ENCODE measurements around the gene AGAP1. TPM values are rescaled to one million over a fixed set of nuclear protein-coding genes. Genes with fewer than 3 reads are reported as not detected.

Gene AGAP1
- polyA plus RNA-seq, 3 donors from 2014 or later = 0.18 to 2.3 (median 0.21) TPM

GRCh38 chr2:235659767-235660322, 166.0 kb downstream of the AGAP1 start:
- peaks cover 0 to 4% of the 10 kb centered on the region in 2 donors for H3K4me1 Mint-ChIP-seq
- H3K9me3 Mint-ChIP-seq = no peaks in the 10 kb centered on the region
- DNase-seq = no peak
- peaks cover 0 to 3% (median 0%) of the 10 kb centered on the region in 3 donors for H3K36me3 Mint-ChIP-seq
- peak overlapping the region in 1 of 6 donors; percentile 31 for H3K27ac Mint-ChIP-seq
- no peak overlapping the region for H3K4me3 Mint-ChIP-seq
- H3K27me3 Mint-ChIP-seq (ENCODE audit: low read depth in 3 of 3) = peaks cover 18 to 39% (median 30%) of the 10 kb centered on the region in 3 donors

- no peak for DNase-seq
- Mint-ChIP-seq H3K4me1 (peaks cover 1 to 5% of the 10 kb centered on the region in 2 donors), H3K27ac (peak overlapping the region in 1 of 6 donors; percentile 31), H3K36me3 (peaks cover 0 to 3% (median 0%) of the 10 kb centered on the region in 3 donors), H3K9me3 (no peaks in the 10 kb centered on the region), H3K27me3 (ENCODE audit: low read depth in 3 of 3) (peaks cover 19 to 32% (median 30%) of the 10 kb centered on the region in 3 donors), H3K4me3 (no peak overlapping the region)
Measured at GRCh38 chr2:235660484-235661082, 166.7 kb downstream of the AGAP1 start.

DNA sequence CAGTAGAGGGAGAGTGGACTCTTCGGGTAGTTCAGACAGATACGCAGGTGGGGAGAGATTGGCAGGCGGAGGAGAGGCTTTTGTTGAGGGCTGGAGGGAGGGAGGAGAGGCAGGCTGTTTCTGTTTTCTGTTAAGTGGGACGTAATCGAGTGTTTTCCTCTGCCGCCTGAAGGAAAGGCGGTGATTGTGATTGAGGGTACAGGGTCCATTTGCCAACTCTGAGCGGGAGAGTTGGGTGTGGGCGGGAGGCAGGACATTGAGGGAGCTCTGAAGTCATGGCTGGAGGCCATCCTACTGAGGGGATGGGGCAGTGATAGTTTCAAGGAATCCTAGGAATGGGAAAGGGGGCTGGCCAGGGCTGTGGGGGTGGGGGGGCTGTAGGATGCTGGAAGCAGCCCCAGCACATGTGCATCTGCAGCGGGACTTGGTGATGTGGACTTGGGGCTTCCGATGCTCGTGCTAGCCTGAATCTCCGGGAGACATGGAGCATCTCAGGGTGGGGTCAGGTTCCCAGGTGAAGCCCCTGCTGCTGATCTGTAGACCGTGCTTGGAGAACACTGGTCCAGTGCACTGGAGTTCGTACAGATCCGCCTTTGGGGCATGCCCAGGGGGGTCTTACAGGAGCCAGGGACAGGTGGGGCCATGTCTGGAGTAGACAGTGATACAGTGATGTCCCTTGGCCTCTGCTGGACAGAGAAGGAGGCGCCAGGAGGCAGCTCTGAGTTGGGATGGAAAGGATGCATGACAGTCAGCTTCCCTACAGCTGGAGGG, 167.5 kb downstream of the AGAP1 start:
- Mint-ChIP-seq H3K9me3 (no peaks in the 10 kb centered on the region), H3K27me3 (ENCODE audit: low read depth in 3 of 3) (peaks cover 19 to 35% (median 32%) of the 10 kb centered on the region in 3 donors), H3K4me3 (no peak overlapping the region), H3K27ac (no peak overlapping the region), H3K4me1 (peaks cover 9 to 13% of the 10 kb centered on the region in 2 donors), H3K36me3 (peaks cover 0 to 3% (median 0%) of the 10 kb centered on the region in 3 donors)
- DNase-seq = no peak

DNA sequence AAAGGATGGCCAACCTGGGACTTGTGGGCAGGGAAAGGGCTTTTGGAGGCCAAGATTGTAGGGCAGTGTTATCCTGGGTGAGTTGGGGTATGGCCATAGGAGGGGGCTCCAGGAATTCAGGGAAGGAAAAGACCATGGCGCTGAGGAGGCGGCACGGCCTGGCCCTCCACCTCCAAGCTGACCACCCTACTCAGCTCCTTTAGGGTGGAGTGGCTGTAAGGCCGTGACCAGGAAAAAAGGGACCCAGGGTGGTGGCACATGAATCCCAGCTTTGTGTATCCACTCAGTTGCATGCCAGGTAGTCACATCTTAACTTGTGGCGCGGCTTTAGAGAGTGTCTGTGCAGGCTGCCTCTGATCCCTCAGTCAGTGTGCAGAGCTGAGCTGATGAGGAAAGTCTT, 168.1 kb downstream of the AGAP1 start:
- Mint-ChIP-seq H3K9me3 (no peaks in the 10 kb centered on the region), H3K4me1 (peaks cover 15 to 17% of the 10 kb centered on the region in 2 donors), H3K27ac (no peak overlapping the region), H3K4me3 (no peak overlapping the region), H3K27me3 (ENCODE audit: low read depth in 3 of 3) (peaks cover 18 to 37% (median 32%) of the 10 kb centered on the region in 3 donors), H3K36me3 (peaks cover 0 to 3% (median 0%) of the 10 kb centered on the region in 3 donors)
- no peak for DNase-seq

GRCh38 chr2:235663875-235664274, 170.0 kb downstream of the AGAP1 start:
- peaks cover 17 to 36% (median 35%) of the 10 kb centered on the region in 3 donors for H3K27me3 Mint-ChIP-seq (ENCODE audit: low read depth in 3 of 3)
- no peaks in the 10 kb centered on the region for H3K9me3 Mint-ChIP-seq
- H3K36me3 Mint-ChIP-seq = peaks cover 0 to 3% (median 0%) of the 10 kb centered on the region in 3 donors
- no peak overlapping the region for H3K4me3 Mint-ChIP-seq
- DNase-seq = no peak
- no peak overlapping the region for H3K27ac Mint-ChIP-seq
- H3K4me1 Mint-ChIP-seq = peaks cover 18 to 25% of the 10 kb centered on the region in 2 donors

GRCh38 chr2:235665661-235666212, 171.9 kb downstream of the AGAP1 start:
- Mint-ChIP-seq H3K4me1 (peaks cover 19 to 28% of the 10 kb centered on the region in 2 donors), H3K9me3 (no peaks in the 10 kb centered on the region), H3K4me3 (peak overlapping the region; percentile 73 to 85 (median 77)), H3K27ac (peak overlapping the region in 4 of 6 donors; percentile 45 to 88 (median 86)), H3K36me3 (peaks cover 0 to 3% (median 0%) of the 10 kb centered on the region in 3 donors), H3K27me3 (ENCODE audit: low read depth in 3 of 3) (peaks cover 14 to 29% (median 29%) of the 10 kb centered on the region in 3 donors)
- no peak for DNase-seq

DNA sequence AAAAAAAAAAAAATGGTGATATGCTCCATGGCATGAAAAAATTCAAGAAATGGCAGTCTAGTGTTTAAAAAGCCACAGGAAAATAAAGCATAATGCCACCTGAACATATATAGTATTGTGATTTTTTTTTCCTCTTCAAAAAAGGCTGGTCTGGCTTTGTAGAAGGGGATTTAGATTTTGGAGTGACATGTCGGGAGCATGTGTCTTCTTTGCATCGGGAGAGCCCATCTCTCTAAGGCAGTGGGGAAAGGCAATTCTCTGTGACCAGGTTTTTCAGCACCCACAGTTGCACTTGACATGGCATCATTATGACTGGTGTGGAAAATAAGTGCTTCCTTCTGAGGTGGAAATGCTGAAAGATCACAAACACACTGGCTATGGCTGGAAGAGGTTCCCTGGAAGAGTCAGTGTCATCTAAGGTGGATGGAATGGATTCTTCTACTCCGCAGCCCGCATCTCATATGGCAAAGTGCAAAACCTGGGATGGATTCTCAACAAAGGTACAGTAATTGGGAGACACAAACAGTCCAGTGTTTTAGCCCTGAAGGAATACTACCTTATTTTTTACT, 172.5 kb downstream of the AGAP1 start:
- H3K4me3 Mint-ChIP-seq = peak overlapping the region; percentile 73 to 85 (median 77)
- H3K9me3 Mint-ChIP-seq = no peaks in the 10 kb centered on the region
- DNase-seq = peak; percentile 68 to 80 (median 75)
- peaks cover 0 to 3% (median 0%) of the 10 kb centered on the region in 3 donors for H3K36me3 Mint-ChIP-seq
- peaks cover 19 to 29% of the 10 kb centered on the region in 2 donors for H3K4me1 Mint-ChIP-seq
- H3K27ac Mint-ChIP-seq = peak overlapping the region; percentile 45 to 88 (median 84)
- peaks cover 14 to 24% (median 24%) of the 10 kb centered on the region in 3 donors for H3K27me3 Mint-ChIP-seq (ENCODE audit: low read depth in 3 of 3)

- Mint-ChIP-seq H3K4me3 (peak overlapping the region; percentile 72 to 81 (median 77)), H3K27ac (peak overlapping the region in 4 of 6 donors; percentile 40 to 72 (median 65)), H3K9me3 (no peaks in the 10 kb centered on the region), H3K27me3 (ENCODE audit: low read depth in 3 of 3) (peaks cover 15 to 20% (median 16%) of the 10 kb centered on the region in 3 donors), H3K4me1 (peaks cover 41 to 54% of the 10 kb centered on the region in 2 donors), H3K36me3 (peaks cover 0 to 3% (median 0%) of the 10 kb centered on the region in 3 donors)
- no peak for DNase-seq
Measured at GRCh38 chr2:235668782-235669181, 174.9 kb downstream of the AGAP1 start.

- Mint-ChIP-seq H3K36me3 (peaks cover 0 to 3% (median 0%) of the 10 kb centered on the region in 3 donors), H3K27ac (peak overlapping the region in 4 of 6 donors; percentile 40 to 72 (median 65)), H3K4me1 (peaks cover 43 to 59% of the 10 kb centered on the region in 2 donors), H3K4me3 (peak overlapping the region; percentile 72 to 81 (median 77)), H3K27me3 (ENCODE audit: low read depth in 3 of 3) (peaks cover 13 to 20% (median 15%) of the 10 kb centered on the region in 3 donors), H3K9me3 (no peaks in the 10 kb centered on the region)
- peak; percentile 73 to 80 (median 77) for DNase-seq
Measured at GRCh38 chr2:235669269-235669831, 175.5 kb downstream of the AGAP1 start.

DNA sequence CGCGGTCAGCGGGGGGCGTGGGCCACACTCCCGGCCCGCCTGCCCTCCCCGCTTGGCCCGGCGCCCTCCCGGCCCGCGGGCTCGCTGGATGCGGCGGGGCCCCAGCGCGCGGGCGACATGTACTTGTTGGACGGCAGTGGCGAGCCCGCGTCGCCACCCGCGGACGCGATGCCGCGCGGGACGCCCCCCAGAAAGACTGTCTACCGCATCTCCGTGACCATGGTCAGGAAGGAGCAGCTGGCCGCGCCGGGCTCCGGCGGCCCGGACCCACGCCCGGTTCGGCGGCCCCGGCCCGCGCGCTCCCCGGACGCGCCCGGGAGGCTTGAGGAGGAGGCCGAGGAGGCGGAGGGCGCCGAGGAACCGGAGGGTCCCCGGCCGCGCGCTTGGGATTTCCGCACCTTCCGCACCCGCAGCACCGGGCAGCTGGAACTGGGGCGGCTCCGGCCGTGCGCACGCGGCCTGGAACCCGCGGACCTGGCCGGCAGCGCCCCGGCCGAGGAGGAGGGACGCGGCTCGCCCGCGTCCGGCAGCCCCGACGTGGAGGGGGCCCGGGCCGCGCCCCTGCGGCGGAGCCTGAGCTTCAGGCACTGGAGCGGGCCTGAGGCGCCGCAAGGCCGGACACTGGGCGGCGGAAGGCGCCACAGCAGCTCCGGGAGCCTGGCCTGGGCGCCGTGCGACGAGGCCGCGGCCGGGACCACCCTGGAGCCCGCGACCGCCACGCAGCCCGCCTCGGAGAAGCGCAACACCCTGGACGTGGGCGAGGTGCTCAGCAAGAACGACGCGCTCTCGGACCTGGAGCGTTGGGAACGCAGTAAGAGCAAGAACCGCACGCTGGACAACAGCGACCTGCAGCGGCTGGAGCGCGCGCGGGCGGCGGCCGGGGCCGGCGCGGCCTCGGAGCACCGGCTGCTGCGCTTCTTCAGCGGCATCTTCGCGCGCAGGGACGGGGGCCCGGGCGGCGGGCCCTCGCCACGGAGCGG, 176.4 kb downstream of the AGAP1 start:
- Mint-ChIP-seq H3K9me3 (no peaks in the 10 kb centered on the region), H3K4me3 (peak overlapping the region in 1 of 5 donors; percentile 23), H3K4me1 (peaks cover 44 to 60% of the 10 kb centered on the region in 2 donors), H3K27ac (no peak overlapping the region), H3K27me3 (ENCODE audit: low read depth in 3 of 3) (peaks cover 8 to 20% (median 15%) of the 10 kb centered on the region in 3 donors), H3K36me3 (no peaks in the 10 kb centered on the region)
- DNase-seq = peak in 1 of 3 donors; percentile 17

DNA sequence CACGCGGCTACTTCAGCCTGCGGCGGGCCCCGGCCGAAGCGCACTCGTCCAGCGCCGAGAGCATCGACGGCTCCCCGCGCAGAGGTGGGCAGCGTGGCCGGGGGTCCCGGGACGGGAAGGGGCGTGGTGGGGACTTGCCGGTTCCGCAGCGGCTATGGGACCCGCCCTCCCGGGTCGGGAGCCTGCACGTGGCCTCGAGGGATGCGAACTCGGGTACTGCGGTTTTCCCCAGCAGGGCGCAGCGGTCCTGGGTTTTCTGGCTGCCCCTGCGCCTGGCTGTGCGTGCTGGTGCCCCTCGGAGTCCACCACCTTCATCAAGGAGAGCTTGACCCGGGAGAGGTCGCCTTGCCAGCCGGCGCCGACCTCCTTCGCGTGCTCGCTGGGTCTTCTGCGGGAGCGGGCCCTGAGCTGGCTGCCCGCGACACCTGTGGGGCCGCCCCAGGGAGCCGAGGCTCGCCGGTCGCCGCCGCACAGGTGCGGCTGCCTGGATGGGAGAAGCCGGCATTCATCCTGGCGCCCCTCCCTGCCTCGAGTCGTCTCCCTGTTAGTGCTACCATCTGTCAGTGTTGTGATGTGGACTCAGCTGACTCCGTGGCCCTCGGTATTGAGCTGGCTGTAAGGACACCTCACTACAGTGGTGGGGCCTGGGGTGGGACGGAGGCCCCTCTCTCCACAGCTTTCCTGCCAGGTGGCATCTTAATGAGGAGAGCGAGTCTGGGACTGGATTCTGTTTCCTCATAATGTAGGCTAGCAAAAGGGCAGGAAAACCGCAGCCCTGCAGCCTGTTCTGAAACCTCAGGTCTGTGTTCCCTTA, 177.3 kb downstream of the AGAP1 start:
- Mint-ChIP-seq H3K4me3 (peak overlapping the region; percentile 85 to 90 (median 89)), H3K9me3 (no peaks in the 10 kb centered on the region), H3K4me1 (peaks cover 45 to 62% of the 10 kb centered on the region in 2 donors), H3K27ac (peak overlapping the region; percentile 62 to 82 (median 74)), H3K27me3 (ENCODE audit: low read depth in 3 of 3) (peaks cover 8 to 17% (median 10%) of the 10 kb centered on the region in 3 donors), H3K36me3 (peaks cover 0 to 4% (median 0%) of the 10 kb centered on the region in 3 donors)
- peak in 1 of 3 donors; percentile 30 for DNase-seq

Data from immature natural killer cell (primary cell).